GM18867 (cell line): ENCODE measurements around the gene MSI2.

Source experiments
- ATAC-seq: cut with Tn5 transposase; IDR thresholded peaks from one replicate; pipeline ENCODE4 v1.9.1; 2021; ENCODE audit warnings: mild to moderate bottlenecking, moderate library complexity; ENCODE audit not compliant: unreplicated experiment

MSI2 gene

DNA sequence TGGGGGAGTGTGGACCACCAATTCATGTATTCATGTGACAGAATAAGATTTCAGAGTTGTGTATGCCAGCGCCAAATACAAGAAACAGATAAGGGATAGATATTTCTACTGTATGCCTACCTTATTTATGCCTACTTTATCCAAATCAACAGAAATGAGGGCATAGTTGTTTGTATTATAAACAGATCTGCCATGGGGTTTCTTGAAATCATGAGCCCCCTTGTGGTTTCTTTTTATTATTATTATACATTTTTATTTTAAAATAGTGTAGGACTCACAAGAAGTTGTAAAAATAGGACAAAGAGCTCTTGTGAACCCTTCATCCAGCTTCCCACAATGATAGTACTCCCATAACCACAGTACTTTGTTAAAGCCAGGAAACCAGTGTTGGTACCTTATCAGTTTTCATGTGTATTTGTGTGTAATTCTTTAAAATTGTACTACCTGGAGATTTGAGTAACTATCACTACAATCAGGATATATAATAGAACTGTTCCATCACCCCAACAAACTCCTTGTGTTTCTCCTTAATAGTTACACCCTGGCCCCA, 259.4 kb downstream of the MSI2 start:
- ATAC-seq = no peak

DNA sequence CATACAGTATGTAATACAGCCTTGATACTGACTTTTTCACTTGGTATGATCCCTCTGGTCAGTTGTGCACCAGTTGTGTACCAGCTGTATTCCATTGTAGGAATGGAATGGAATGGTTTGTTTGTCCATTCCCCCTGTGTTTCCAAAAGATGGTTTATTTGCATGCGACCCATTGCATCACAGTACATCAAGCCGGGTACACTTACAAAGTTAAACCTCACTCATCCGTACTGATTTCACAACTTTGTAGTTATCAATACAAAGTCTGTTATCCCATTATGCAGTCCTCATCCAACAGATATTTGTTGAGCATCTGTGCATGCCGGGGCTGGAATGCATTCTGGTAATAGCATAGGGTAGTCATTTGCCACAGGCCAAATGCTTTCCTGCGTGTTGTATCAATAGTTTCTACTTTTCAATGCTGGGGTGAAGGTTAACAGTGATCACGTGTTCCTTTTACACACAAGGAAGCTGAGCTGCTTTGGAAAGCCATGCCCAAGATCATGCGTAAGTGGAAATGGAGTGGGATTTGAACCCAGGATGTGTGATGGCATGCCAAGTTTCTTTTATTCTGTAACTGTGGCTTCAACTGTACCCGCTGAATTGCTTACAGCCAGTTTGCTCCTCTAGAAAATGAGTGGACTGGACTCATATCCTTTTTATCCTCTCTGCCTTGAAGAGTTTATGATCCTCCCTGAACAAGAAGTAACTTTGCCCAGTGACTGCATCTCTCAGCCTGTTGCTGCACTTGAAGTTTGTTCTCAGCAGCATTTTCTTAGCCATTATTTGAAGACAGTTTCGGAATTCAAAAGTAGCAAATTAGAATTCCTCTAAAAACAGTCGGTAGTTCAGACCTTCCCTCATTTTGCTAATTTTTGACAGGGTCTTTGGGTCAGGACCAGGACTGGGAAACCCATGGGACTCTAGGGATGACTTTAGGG, 260.2 kb downstream of the MSI2 start:
- no peak for ATAC-seq

DNA sequence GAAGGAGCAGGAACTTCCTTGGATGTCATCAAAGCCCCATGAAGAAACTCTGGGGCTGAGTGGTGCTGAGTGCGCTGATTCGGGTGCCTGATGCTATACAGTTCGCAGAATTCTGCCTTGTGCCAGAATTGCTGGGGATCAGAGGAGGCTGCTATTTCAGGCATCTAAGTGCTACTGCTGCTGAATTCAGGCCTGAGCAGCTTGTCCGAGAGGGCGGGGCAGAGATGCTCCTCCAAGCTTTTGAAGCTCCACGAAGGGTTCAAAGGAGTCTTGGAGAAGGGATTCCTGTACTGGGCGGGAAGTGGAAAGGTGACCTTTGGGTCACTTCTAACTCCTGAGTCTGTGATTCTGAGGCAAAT, 260.9 kb downstream of the MSI2 start:
- no peak for ATAC-seq

DNA sequence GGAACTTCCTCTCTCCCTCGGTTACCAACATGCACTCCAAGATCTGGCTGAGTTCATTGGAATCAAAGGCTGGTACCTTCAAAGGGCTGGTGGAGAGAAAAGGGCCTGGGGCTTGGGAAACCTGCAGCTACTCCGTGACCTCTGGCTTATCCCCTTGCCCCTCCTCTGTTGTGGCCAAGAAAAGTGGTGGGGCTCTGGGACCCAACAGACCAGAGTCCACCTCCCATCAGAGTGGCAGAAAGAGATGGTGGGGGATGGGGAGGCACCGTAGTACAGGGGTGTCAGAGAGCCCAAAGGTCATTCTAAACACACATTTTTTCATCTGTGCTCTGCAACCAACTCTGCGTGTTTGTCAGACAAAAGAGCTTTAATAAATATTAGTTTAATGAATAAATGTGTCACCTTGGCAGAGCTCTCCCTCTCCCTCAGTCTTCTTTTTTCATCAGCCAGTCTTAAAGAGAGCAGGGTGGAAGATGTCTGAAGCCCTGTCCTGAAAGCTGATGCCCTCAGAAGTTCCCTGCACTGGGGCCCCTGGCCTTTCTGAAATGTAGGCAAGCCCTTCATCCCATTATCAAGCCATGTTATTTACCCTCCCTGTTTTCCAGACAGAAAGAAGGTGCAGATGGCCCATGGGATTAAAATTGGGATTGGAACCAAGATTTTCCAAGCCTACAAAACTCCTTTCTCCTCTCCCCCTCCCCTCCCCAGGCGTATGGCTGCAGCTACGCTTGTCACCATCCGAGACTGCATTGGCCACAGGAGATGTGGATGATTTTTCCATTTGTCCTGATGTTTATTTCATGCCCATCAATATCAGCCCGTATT, 261.5 kb downstream of the MSI2 start:
- ATAC-seq = no peak

DNA sequence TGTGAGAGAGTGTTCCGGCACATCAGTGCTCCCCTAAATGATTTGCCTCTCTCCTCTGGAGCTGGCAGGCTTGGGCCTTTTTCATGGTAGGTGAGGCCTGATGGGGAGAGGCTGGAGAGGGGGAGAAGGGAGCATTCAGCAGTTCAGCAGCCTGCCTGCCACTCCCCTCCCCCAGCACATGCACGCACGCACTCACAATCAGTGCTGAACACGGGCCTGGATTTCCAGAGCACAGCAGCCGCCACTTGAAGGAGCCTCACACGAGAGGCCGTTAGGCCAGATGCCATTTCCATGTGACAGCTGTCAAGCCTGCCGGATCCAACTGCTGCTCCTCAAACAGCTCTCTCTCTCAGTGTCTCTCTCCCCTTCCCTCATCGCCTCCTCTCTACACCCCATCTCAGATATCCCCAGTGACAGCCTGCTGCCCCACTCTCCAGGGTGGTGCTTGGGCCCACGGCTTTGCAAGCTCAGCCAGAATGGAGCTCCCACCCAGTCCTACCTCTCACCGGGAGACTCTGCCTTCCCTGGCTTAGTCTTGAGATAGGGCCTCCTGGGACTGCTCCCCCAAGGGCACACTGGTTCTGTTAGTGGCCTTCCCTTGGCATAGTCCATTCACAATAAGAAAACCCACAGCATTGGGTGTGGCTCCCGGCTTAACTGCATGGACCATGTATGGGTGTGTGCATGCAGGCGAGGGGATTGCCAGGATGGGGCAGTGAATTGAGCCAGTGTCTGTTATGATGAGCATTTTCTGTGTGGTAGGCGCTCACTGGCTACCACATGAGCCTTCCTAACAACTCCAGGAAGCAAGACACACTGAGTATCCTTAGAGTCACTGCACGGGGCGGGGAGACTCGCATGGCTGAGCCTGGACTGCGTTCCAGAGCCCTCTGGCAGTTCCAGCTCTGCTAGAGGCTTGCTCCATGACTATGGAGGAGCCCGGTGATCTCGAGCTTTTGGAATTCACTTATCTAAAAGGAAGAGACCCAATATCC, 262.6 kb downstream of the MSI2 start:
- ATAC-seq = no peak

DNA sequence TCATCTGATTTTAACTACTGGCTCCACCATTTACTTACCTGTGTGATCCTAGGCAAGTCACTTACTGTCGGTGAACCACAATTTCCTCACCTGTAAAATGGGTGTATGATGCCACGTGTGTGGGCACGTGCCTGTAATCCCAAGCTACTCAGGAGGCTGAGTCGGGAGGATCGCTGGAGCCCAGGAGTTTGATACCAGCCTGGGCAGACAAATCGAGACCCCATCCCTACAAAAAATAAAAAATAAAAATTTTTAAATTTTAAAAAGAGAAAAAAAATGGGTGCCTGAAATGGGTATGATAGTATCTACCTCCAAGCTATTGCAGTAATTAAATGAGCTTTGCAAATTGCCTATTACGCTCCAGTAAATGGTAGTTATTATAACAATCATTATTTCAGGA, 263.5 kb downstream of the MSI2 start:
- no peak for ATAC-seq

DNA sequence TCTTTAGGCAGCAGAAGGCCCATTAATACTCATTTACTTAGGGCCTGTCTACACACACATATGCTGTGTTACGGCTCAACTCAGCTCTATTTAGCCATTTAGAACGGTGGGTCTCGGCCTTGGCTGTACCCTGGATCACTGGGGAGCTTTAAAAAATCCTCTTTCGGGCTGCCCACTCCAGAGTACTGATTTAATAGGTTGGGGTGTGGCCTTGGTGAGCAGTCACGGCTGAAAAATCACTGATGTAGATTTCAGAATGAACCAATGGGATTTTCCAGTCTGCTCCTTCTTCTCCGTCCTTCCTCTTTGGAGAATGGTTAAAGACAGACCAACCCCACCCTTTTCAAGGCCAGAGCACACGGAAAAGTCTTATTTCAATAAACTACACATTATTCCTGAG, 265.3 kb downstream of the MSI2 start:
- no peak for ATAC-seq

DNA sequence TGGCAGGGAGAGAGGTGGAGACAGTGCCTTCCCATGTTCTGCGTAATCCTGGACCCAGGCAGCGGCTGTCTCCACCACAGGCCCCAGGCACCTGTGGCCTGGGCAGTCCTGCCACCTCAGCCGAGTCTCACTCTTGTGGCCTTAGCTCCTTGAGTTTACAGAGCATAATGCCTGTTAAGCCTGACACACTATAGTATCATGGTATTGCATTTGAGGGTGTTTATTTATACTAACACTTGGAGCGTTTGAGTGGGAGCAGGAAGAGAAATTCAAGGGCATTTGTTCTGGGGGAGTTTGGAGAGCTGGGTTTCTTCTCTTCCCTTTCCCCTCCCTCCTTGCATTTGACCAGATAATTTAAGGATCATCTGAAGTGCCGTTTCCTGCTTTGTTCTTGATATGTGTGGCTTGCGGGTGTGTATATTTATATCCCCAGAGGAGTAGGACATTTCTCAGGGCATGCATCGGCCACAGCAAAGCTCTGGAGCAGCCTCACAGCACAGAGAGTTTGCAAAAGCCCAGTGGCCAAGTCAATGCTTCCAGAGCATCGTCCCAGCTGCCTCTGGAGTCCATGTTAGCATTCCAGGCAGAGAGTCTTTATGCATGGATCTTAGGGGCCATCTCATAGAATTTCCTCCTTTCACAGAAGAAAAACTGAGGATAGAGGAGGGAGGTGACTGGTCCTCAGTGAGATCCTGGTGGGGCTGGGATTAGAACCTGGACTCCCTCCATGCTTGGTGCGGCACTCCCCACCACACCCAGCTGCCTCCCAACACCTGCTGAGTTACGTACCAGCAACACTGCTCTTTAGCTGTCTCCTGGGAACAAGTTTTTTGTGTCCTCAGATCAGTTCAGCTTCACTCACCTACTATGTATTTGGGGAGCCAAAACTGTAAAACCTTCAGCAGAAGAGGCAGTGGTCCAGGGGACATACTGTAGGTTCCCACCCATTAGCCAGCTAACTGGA, 266.0 kb downstream of the MSI2 start:
- no peak for ATAC-seq

DNA sequence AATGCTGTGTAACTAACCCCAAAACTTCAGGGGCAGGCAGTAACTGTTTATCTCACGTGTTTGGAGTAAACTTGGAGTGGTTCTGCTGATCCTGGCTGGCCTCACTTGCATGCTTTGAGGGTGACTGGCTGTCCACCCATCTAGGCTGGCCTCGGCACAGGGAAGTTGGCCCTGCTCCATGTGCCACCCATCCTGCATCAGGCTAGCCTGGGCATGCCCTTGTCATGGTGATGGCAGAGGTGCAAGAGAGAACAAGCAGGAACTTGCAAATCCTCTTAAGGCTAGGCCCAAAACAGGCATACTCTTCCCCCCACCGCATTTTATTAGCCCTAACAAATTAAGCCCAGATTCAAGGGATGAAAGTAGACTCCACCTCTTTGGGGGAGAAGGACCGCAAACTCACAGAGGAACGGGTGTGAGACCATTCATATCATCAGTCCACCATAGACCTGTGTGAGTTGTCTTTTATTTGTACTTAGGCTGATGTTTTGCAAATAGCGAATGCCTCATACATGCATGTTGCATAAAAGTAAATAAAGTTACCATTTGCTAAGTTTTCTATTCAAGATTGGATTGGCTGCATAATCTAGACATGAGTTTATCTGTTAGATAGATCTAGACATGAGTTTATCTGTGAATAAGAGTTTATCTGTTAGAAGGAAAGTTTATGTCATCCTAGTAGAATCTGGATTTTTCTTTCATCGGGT, 267.8 kb downstream of the MSI2 start:
- ATAC-seq = no peak

DNA sequence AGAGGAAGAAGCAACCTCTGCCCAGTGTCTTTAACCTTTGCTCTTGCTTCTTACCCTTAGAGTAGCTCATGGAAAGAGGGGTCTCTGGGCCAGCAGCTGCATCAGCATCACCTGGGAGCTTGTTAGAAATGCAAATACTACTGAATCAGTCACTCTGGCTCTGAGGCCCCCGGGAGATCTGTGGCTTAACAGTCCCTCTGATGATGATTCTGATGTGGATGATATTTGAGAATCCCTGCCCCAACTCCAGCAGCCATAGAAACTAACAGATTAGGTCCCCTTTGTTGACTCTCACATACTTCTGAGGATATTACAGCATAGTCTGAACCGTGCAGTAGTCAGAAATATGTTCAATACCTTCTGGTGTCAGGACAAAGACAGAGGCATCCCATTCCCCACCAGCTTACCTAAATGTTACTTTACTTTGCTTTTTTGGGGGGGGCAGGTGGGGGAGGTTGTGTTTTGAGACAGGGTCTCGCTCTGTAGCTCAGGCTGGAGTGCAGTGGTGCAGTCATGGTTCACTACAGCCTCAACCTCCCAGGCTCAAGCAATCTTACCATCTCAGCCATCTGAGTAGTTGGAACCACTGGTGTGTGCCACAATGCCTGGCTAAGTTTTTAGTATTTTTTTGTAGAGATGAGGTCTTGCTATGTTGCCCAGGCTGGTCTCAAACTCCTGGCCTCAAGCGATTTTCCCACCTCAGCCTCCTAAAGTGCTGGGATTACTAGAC, 268.7 kb downstream of the MSI2 start:
- no peak for ATAC-seq

DNA sequence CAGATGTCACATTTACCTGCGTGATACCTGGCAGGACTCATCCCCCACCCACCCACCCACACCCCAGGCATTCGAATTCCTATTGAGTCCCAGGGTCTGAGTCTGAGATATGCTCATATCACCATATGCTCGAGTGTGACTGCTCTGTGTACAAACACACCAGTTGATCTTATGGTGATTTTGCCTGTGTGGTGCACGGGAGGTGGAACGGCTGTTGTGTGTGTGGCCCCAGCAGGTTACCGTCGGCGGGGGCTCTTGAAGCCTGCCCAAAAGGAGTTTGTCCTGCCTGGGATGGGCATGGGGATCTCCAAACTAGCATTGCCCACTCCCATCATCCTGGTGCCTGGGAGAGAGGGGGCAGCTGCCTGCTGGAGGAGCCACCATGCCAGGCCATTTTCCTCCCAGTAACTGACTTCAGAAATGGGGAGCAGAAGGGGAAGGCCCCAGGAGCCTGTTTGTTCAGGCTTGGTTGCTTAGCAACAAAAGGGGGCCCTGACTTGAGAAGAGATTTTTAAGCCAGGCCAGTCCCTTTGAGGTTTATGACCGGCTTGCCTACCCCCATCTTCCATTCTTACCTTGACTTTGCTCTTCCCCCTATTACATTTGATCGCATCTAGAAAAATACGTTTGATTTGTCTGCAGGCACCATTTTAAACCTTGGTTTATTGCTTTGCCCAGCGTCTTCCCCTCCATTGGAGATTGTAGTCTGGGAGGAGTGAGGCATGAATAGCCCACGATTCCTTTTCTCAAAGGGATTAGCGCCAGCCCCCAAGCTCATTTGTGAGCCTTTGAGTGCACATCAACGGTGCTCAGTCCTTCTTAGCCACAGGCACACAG, 271.1 kb downstream of the MSI2 start:
- ATAC-seq = no peak

DNA sequence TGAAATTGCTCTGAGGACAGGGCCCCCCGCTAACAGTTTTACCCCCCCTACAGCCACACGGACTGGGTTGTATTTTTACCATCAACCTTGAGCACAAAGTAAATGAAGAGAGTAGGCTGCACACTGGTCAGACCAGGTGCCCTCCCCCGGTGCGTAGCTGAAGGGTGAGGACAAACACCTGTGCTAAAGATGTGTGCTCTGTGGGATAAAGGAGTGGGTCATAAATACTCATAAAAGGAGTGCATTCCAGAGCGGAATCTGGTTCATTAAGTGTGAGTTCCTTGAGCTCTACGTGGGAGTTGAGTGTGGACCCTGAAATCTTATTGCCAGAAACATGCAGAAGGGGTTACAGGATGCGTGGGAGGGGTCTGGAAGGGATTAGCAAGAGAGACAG, 271.7 kb downstream of the MSI2 start:
- no peak for ATAC-seq

DNA sequence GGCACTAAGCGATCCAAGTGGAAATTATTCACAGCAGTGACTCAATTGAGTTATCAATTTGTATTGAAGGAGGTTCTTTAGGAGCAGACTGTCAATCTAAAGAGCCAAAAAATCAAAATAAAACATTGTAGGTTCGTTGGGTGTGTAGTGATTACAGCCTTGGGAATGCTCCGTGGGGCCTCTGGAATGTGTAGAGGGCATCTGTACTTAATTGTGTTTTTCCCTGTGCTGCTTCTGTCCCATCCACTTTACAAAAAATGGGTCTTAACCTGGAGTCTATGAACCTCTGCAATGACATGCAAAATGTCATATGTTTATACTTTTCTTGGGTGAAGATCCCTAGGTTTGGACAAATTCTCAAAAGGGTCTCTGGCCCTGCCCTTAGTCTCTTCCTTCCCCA, 273.7 kb downstream of the MSI2 start:
- ATAC-seq = no peak

DNA sequence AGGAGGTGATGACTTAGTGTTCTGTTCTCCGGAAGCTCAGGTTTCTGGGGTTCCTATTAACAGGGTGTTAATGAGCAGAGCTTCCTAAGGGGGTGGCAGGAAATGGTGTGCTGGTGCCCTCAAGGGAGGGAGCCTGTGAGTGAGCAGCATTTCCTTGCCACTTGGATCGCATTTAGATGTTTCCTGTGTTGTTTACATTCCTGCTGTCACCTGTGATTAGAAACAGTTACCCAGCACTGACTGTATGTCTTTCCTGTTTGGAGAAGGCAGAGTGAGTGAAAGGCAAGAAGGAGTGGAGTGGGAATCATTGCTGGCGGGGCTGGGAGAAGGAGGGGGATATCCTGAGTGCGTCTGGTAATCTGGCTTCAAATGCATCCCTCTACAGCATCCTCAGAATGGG, 274.2 kb downstream of the MSI2 start:
- no peak for ATAC-seq

DNA sequence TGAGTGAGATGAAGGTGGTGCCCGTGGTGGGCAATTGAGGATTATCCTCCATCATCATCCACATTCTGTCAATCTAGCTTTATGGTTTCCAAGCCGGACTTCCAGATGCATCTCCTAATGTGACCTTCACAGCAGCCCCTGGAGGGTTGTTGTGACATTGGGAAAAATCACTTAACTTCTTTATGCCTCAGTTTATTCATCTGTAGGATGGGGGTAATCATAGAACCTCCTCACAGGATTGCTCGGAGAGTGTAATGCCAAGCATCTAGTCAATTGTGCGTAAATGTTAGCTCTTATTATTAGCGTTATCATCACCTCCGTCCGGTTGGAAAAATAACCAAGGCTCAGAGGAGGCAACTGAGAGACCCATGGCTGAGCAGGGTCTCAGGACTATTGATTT, 274.8 kb downstream of the MSI2 start:
- ATAC-seq = no peak

DNA sequence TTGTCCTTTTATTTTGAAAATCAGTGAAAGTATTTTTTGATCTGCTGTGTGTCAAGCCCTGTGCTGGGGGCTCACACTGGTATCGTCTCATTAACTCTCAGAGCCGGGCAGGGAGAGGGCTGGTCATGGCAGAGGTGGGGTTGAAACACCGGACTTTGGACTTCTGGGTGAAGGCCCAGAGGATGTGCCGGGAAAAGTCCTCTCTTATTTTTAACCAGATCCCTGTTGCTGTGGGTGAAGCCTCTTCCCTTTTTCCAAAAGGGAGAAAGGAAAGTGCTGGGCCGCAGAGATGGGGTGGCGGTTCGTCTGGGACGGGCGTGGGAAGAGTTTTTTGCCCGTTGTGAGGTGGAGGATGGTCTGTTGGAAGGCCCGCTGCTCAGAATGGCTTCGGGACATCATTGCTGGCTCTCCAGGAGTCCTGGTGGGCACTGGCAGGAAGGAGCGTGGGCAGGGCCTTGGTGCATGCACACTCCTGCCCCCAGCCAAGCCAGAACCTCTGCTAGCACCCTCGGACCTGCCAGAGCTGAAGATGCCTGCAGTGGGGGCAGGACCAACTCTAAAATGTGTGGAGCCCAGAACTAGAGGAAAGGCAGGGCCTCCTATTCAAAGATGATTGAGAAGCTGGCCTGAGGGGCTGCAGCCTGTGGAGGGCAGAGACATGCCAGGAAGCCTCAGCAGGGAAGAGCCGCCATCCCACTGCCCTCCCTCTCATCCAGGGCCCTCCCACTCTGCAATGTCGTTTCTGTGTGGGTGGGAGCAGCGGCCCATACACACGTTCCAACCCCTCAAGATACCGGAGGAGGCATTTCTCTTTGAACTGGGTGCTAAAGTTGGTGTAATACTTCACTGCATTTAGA, 275.6 kb downstream of the MSI2 start:
- ATAC-seq = no peak
